HepG2 (cell line): ENCODE measurements around the gene TMEM107. TPM values are rescaled to one million over a fixed set of nuclear protein-coding genes. Genes with fewer than 3 reads are reported as not detected.

Experiments
- ARNT2 ChIP-seq: sonication (generic); formaldehyde crosslinking; IDR thresholded peaks from 2 replicates; pipeline ENCODE4 v1.8.0; 2022; ENCODE audit warnings: mild to moderate bottlenecking, low read depth, missing genetic modification reagents, moderate library complexity
- HNF1A ChIP-seq, 2 experiments: sonication (generic) in 1 of 2; formaldehyde crosslinking in 1 of 2; IDR thresholded peaks; 2 replicates each; pipeline versions ENCODE4 v1.4.0 to v1.6.1; 2016 to 2020; ENCODE audit warnings: borderline replicate concordance in 1 of 2, low read depth in 1 of 2, mild to moderate bottlenecking in 1 of 2, missing genetic modification reagents in 1 of 2
- SNAPC2 ChIP-seq: sonication (generic); formaldehyde crosslinking; IDR thresholded peaks from 2 replicates; pipeline ENCODE4 v1.8.1; 2022; ENCODE audit warnings: mild to moderate bottlenecking, missing genetic modification reagents
- STAT5B ChIP-seq: sonication (generic); formaldehyde crosslinking; IDR thresholded peaks from 2 replicates; pipeline ENCODE4 v1.4.0; 2020; ENCODE audit warnings: missing genetic modification reagents
- ZMYM4 ChIP-seq: sonication (generic); formaldehyde crosslinking; IDR thresholded peaks from 2 replicates; pipeline ENCODE4 v1.8.1; 2023; ENCODE audit warnings: mild to moderate bottlenecking, missing genetic modification reagents
- ZNF296 ChIP-seq: sonication (generic); formaldehyde crosslinking; conservative IDR thresholded peaks from 2 replicates; pipeline ENCODE4 v1.5.0; 2020; ENCODE audit warnings: mild to moderate bottlenecking, missing genetic modification reagents
- ZNF331 ChIP-seq: sonication (generic); formaldehyde crosslinking; IDR thresholded peaks from 2 replicates; pipeline ENCODE4 v1.4.0; 2020; ENCODE audit warnings: missing genetic modification reagents
- ZNF451 ChIP-seq: sonication (generic); formaldehyde crosslinking; IDR thresholded peaks from 2 replicates; pipeline ENCODE4 v1.5.0; 2020; ENCODE audit warnings: mild to moderate bottlenecking, missing genetic modification reagents
- ZNF547 ChIP-seq: sonication (generic); formaldehyde crosslinking; IDR thresholded peaks from 2 replicates; pipeline ENCODE4 v1.5.1; 2020; ENCODE audit warnings: mild to moderate bottlenecking, missing genetic modification reagents
- ZNF713 ChIP-seq: sonication (generic); formaldehyde crosslinking; IDR thresholded peaks from 2 replicates; pipeline ENCODE4 v1.4.0; 2020; ENCODE audit warnings: mild to moderate bottlenecking, missing genetic modification reagents
- ZNF800 ChIP-seq: sonication (generic); formaldehyde crosslinking; IDR thresholded peaks from 2 replicates; pipeline ENCODE4 v1.4.0; 2020; ENCODE audit warnings: missing genetic modification reagents
- polyA plus RNA-seq, 8 experiments: library from polyadenylated mRNA; depleted of rRNA in 3 of 8; stranded (reverse) in 7 of 8; unstranded in 1 of 8; fragments of >200 nt; fragmentation: Illumina TruSeq in 4 of 8; extraction: Trizol in 4 of 8; gene quantifications; 2 replicates each; pipeline versions ENCODE4 v1.2.1 to v1.2.3, GENCODE V29; 2011 to 2016; ENCODE audit warnings: low read depth in 4 of 8, missing spikeins in 1 of 8, mixed read lengths in 1 of 8; ENCODE audit not compliant: insufficient read depth in 1 of 8
- total RNA-seq, 5 experiments: library from RNA; depleted of rRNA; stranded (reverse); fragments of >200 nt; fragmentation: Illumina TruSeq; extraction: Trizol; gene quantifications; 2 replicates each; pipeline ENCODE4 v1.2.3, GENCODE V29; 2016; ENCODE audit warnings: low read depth in 1 of 5
- TF ChIP-seq, protein P1 (sequence below): sonication (generic); formaldehyde crosslinking; IDR thresholded peaks from 2 replicates; pipeline ENCODE4 v1.4.0; 2020; ENCODE audit warnings: missing genetic modification reagents
- TF ChIP-seq, protein P2 (sequence below): sonication (generic); formaldehyde crosslinking; IDR thresholded peaks from 2 replicates; pipeline ENCODE4 v1.8.0; 2022; ENCODE audit warnings: mild to moderate bottlenecking, missing genetic modification reagents, moderate library complexity

Gene TMEM107
- total and polyA plus RNA-seq, 2 of the 13 experiments (the other 11 are each of a cell fraction or from before 2014, with no cell fraction given), result 7.2 to 15.3 TPM

DNA sequence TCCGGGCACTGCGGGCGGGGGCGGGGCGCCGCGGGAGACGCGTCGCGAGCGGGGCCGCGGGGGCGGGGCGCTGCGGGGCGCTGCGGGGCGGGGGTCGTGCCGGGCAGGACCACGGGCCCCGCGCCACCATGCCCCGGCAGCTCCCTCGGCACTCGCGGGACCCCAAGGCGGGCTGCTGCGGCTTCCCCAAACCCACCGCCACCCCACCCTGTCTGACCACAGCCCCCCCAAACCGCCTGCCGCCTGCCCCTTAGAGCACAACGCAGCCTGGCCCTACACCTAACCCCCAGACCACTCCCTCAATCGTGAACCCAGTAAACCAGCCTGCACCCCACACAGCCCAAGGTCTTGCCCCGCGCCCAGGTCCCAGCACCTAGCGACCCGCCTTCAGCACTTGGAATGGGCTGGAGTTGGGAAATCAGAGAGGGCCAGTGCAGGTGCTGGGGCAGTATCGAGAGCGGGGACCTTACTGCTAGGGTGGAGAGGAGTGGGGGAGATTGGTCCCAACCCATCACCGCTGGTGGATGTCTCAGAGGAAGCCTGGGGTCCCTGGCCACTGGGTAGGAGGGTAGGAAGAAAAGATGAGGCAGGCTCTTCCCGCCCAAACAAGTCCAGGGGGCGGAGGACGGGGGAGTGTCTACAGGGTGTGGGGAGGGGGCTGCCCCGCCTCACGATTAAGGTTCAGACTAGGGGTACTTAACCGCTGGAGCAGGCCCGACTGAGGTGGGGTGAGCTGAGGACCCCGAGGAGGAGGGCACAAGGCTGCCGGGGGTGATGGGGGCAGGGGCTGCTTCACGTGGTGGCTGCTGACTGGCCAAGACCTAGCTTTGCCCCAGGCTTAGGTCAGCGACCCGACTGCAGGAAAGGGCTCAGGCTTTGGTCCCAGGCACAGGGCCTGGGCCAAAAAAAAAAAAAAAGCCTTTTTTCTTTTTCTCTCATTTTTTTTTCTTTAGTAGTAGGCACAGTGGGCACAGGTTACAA lies 12.9 kb downstream of the TMEM107 start (continued):
- TF ChIP-seq HNF1A (IDR thresholded peaks at IDR 0.05; ENCODE audit: low read depth) (no peak), HNF1A (CRISPR knock-in tag; IDR thresholded peaks at IDR 0.05; ENCODE audit: borderline replicate concordance) (no peak), ZNF800 (CRISPR knock-in tag) (no peak), ZNF296 (no peak), ZNF331 (CRISPR knock-in tag) (no peak), ZNF451 (CRISPR knock-in tag) (no peak), STAT5B (no peak), ZNF713 (CRISPR knock-in tag) (no peak), ZNF547 (no peak), SNAPC2 (CRISPR knock-in tag) (no peak), ARNT2 (CRISPR knock-in tag) (no peak), ZMYM4 (CRISPR knock-in tag) (no peak)
- TF ChIP-seq, protein P1, sequence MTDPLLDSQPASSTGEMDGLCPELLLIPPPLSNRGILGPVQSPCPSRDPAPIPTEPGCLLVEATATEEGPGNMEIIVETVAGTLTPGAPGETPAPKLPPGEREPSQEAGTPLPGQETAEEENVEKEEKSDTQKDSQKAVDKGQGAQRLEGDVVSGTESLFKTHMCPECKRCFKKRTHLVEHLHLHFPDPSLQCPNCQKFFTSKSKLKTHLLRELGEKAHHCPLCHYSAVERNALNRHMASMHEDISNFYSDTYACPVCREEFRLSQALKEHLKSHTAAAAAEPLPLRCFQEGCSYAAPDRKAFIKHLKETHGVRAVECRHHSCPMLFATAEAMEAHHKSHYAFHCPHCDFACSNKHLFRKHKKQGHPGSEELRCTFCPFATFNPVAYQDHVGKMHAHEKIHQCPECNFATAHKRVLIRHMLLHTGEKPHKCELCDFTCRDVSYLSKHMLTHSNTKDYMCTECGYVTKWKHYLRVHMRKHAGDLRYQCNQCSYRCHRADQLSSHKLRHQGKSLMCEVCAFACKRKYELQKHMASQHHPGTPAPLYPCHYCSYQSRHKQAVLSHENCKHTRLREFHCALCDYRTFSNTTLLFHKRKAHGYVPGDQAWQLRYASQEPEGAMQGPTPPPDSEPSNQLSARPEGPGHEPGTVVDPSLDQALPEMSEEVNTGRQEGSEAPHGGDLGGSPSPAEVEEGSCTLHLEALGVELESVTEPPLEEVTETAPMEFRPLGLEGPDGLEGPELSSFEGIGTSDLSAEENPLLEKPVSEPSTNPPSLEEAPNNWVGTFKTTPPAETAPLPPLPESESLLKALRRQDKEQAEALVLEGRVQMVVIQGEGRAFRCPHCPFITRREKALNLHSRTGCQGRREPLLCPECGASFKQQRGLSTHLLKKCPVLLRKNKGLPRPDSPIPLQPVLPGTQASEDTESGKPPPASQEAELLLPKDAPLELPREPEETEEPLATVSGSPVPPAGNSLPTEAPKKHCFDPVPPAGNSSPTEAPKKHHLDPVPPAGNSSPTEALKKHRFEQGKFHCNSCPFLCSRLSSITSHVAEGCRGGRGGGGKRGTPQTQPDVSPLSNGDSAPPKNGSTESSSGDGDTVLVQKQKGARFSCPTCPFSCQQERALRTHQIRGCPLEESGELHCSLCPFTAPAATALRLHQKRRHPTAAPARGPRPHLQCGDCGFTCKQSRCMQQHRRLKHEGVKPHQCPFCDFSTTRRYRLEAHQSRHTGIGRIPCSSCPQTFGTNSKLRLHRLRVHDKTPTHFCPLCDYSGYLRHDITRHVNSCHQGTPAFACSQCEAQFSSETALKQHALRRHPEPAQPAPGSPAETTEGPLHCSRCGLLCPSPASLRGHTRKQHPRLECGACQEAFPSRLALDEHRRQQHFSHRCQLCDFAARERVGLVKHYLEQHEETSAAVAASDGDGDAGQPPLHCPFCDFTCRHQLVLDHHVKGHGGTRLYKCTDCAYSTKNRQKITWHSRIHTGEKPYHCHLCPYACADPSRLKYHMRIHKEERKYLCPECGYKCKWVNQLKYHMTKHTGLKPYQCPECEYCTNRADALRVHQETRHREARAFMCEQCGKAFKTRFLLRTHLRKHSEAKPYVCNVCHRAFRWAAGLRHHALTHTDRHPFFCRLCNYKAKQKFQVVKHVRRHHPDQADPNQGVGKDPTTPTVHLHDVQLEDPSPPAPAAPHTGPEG (CRISPR knock-in tag), result no peak
- TF ChIP-seq, protein P2, sequence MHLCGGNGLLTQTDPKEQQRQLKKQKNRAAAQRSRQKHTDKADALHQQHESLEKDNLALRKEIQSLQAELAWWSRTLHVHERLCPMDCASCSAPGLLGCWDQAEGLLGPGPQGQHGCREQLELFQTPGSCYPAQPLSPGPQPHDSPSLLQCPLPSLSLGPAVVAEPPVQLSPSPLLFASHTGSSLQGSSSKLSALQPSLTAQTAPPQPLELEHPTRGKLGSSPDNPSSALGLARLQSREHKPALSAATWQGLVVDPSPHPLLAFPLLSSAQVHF, result no peak
